ENCODE measurements around the gene EPB41.
A peak's percentile ranks its signal among the peaks of the same experiment; 100 is the strongest.
"Not testable (repeated sequence)": the region's sequence is repeated elsewhere in the genome, so short reads cannot be mapped to it uniquely, and the experiment has no call there.

The EPB41 gene

DNA sequence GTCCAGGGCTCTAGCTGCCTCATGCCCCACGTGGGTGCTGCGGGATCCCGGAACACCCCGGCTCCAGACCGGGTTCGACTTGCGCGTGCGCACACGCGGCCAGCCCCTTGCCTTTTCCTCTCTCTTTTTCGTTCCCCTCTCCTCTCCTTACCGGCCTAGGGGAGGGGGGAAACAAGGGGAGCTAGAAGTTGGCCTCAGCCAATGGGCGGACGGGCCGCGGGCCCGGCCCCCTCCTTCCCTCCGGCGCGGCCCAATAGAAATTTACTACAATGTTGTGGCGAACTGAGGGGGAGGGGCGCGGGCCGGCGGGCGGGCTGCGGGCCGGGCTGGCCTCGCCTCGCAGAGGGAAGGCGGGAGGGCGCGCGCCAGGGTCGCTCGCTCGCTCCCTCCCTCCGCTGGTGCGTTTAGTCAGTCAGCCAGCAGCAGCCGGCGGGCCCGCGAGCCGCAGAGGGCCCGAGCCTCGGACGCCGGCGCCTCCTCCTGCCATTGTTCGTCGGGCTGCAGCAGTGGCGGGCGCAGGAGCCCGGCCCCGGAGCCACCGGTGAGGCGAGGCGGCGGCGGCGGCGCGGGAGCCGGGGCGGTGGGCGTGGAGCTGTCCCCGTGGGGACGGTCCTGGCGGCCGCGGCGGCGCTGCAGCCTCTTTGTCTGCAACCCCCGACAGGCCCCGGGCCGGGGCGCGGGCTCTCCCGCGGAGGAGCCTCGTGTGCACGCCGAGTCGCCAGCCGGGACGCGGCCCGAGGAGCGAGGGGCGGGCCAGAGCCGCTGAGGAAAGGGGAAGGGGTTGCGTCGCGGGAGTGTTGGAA is at the start of gene EPB41:
TSS of gene EPB41 (plus strand) at position 342 of the 803 bp plus-strand sequence. CDS start 72,869 bp downstream, outside the sequence.
- peak; percentile 92 to 95 for DNase-seq

DNA sequence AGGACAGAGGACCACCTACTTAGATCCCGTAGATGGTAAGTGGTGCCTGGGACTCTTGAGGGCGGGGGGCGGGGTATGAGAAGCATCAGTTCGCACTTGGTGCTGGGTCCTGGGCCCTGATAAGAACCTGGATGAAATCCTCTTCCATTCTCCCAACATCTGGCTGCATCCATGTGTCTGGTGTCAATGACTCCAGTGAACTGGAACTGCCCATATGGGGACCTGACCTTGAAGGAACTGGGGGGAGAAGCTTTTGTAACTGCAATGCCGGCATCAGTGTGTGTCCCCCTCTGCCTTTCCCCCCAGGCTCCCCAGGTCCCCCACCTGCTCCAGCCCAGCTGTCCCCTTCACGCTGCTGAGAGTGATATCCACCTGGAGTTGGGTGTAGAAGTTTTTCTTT is 49.7 kb upstream of the EPB41 start:
- no peak for DNase-seq

DNA sequence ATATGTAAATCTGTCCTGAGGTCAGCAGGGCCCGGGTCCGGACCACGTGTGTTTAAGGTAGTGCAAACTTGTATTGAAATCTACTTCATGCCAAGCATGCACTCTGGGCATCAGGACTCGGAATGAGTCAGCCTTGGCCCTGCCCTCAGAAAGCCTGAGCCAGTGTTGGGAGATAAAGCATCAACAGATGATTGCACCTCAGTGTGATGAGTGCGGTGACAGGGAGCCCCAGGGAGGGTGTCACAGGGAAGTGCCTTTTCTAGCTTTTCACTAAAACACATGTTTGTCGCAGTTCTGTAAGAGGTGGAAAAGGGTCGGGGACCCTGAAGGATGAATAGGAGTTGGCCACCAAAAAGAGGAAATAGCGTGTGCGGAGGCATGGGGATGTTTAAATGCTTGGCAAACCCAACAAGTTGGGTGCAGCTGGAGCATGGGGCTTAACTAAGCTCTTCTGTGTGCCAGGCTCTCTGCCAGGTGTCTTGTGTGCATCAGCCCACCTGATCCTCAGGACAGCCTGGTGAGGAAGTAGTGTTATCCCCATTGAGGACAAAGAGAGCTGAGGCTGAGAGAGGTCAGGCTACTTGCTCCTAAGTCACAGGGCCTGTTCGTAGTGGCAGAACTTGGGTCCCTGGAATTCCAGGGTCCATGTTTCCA is 48.2 kb upstream of the EPB41 start:
- no peak for DNase-seq

DNA sequence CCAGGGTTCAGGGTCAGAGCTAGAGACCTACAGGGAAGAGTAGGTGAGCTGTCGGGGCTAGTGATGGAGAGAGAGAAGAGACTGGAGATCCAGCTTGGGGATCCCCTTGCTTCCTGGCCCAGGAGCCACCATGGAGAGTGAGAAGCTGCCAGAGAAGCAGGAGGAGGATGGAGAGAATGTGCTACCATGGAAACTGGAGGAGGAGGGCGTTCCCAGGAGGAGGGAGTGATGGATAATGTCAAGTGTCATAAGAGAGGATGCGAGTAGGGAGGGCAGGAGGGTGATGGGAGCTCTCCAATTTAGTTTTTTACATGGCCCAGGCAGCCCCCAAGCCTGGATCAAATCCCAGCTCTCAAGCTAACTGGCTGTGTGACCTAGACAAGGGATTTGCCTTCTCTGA is 46.5 kb upstream of the EPB41 start:
- no peak for DNase-seq

DNA sequence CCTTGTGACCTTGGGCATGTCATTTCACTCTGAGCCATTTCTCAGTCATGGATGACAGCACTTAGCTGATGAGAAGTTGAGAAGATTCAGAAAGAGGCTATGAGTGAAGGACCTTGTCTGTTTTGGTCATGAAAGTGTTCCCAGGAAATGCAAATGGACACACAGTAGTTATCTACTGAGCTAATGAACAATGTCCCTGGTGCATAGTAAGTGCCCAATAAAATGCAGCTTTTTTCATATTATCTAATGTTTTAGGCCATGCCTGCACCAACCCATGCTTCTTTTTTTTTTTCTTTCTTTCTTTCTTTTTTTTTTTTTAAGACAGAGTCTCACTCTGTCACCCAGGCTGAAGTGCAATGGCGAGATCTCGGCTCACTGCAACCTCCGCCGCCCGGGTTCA is 44.4 kb upstream of the EPB41 start:
- no peak for DNase-seq

DNA sequence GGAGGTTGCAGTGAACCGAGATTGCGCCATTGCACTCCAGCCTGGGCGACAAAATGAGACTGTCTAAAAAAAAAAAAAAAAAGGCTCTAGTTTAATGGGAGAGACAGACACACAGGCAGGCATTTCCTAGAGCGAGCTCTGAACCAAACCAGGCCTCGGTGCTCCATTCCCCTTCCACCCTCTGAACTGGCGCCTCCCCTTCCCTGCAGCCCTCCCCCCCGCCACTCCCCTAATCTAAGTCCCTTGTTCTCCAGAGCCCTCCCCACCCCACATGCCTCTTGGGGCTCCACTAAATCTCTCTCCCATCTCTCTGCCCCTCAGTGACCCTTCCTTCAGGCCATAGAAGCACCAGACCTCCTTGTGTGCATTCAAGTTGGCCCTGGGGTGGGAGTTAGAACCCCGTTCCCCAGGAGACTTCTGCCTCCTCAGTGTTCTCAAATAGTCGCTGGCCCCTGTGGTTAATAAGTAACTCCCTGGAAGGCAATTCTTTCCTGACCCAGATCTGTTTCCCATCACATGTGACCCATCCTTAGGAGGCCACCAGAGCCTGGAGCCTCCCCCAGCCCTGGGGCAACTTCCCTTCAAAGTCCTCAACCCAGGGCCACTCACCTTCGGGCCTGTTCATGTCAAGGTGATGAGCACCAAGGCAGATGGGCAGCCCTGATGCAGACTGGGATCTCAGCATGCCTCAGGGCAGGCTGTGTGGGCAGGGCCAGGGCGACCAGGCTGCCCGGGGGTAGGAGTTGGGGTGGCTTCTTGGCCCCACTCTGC is 42.6 kb upstream of the EPB41 start:
- no peak for DNase-seq

DNA sequence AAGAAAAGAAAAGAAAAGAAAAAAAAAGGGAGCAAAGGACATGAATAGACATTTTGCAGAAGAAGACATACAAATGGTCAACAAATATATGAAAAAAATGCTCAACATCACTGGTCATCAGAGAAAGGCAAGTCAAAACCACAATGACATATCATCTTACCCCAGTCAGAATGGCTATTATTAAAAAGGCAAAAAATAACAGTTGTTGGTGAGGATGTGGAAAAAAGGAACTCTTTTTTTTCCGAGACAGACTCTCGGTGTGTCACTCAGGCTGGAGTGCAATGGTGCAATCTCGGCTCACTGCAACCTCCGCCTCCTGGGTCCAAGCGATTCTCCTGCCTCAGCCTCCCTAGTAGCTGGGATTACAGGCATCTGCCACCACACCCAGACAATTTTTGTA is 39.2 kb upstream of the EPB41 start:
- not testable (repeated sequence) for DNase-seq

DNA sequence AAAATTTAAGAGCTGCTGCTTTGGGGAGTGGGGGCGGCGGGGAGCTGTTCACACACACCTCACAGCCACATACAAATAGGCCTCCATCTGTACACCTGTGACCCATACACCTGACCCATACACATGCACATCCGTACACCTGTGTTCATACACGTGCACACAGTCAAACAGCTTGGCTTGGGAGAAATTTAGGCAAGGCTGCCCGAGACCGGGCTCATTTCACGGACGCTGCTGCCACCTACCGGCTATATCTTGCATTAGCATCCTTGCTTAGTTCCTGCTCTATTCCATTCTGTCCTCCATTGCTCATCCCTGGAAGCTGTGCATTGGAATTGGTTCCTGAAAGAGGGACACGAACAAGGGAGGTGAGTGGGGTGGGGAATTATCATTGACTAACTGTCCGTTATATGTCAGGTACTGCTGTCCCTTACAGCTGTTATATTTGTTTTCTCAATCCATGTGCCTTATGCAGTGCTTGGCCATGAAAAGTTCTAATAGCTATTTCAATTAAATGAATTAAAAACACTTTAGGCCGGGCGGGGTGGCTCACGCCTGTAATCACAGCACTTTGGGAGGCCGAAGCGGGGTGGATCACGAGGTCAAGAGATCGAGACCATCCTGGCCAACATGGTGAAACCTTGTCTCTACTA is 37.1 kb upstream of the EPB41 start:
- peak; percentile 80 to 81 for DNase-seq

DNA sequence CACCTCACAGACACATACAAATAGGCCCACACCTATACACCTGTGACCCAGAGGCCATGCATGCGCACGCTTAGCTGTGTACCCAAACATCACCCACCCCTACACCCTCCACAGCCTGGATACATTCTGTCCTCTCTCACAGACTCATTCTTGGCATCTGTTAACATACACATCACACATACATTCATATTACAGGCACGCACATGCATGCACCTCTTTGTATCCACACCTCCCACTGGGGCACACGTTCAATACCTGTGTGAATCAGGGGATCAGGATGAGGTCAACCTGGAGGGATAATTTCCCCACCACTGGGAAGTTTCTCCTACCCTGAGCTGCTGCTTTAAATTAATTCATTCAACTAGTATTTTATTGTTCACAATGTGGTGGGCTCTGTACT is 35.6 kb upstream of the EPB41 start:
- no peak for DNase-seq

DNA sequence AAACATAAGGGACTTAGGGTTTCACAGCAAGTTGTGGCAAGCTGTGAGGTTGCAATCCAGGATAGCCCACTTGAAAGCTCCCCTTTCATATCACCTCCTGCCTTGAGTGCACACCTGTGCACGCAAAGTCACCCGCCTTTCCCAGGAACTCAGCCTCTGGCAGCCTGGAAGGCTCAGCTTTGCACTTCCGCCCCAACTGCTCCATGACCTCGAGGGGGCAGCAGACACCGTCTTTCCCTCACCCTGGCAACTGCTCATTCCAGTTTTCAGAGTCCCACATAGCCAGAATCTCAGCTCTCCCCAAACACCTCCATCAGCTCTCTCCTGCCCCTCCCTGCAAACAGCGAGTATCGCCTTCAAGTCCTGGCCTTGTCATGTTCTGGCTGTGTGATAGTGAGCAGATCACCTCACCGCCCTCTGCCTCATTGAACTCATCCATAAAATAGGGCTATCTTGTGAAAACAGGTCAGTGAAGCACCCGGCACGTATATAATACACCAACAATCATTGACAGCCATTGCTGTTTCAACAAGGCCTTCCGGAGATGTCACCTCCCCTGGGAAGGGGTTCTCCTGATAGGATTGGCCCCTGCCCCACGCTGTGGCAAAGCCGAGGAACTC is 32.2 kb upstream of the EPB41 start:
- peak; percentile 84 to 87 for DNase-seq

DNA sequence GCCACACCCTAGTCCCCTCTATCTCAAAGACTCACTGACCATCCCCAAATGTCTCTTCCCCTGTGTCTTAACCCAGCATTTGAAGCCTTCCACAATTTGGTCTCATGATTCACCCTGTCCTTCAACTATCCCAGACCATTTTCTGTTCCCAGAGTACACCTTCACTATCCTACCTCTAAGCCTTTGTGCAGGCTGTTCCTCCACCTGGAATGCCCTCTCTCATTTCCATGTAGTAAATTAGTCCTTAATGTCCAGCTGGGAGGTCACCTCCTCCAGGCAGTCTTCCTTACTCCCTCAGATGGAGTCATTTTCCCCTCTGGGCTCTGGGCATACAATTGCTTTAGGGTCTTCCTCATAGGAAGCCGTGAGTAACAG is 31.1 kb upstream of the EPB41 start:
- no peak for DNase-seq

DNA sequence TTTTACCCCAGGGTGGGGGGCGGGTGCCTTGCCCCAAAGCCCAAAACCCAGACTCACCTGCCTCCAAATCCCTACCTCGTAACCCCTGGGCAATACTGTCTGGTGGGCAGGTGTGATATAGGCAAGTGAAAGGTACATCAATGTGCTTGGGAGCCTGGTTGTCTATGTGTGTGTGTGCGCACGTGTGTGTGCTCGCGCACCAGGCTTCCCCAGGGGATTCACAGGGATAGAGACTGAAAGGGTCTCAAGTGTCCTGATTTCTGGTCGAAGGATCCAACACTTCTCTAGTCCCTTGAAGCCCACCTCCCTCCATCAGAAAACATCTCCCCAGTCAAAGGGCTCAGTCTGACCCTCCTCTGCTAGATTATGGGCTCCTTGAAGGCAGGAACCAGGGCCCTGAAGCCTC is 28.9 kb upstream of the EPB41 start:
- peak in 1 of 2 donors; percentile 29 for DNase-seq

DNA sequence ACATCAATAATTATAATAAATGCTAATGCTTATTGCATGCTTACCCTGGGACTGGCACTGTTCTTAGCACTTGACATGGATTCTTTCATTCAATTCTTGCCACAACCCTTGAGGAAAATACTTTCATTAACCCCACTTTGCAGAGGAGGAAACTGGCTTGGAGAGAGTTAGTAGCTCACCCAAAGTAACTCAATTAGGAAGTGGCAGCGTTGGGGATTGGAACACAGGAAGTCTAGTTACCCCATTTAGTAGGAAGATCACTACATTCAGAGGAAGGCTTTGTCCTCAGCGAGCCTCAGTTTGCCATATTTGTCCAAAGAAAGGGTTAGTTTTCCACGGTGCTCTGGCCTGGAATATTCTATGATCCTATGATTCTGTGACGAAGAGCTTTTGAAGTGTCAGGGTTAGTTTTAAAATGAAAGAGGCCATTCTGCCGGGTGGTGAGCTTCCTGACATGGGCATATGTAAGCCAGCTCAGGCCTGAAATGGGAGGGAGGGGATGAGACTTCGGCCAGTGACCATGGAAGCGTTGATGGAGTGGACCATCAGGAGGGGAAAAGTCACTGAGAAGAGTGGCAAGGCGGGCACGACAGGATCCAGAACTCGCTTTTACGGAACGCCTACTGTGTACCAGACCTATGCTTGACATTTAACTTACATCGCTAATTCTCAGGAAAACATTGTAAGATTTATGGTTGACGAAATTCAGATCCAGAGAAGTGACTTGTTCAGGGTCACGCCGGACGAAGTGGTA is 28.2 kb upstream of the EPB41 start:
- DNase-seq, result no peak

DNA sequence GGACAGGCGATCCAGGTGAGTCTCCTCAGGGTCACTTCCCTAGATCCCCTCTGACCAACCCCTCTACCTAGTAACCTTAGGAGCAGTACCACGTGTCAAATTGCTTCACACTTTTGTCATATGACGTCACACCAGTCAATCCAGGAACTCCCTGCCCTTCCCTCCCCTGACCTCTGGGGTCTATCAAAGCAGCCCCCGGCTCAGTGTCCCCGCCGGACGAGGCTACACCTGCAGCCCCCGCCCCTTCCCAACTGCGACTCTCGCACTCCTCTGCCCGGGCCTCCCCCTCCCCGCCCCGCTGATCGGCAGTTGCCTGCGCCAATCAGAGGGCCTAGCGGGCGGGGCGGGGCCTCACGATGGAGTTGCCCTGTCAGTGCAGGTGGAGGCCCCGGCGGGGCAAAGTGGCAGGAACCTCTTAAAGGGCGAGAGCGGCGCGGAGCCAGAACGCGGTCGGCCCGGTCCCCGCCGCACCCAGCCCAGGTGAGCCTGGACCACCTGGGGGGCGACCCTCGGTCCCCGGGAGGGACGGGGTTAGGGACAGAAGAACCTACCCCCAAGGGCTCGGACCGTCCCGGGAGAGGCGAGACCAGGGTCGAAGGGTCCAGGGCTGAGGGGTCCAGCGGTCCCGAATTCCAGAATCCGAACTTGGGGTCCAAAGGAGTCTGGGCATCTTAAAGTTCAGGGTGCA is 27.5 kb upstream of the EPB41 start:
- DNase-seq, result peak; percentile 92

DNA sequence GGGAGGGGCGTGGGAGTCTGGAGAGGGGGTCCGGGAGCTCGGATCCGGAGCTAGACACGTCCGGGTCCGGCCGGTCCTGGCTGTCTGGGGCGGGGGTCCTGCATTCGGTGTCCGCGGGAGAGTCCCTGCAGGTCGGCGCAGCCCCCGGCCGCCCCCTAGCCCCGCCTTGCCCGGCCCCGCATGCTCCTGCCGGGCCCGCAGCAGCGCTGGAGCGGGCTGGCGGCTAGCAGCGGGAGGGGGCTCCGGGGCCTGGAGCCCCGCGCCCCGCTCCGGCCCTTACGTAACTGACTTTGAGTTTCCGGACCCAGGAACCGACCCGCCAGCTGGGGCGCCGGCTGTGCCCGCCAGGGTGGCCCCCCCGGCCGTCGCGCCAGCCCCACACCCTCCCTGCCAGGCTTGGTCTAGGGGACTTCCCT is 26.9 kb upstream of the EPB41 start:
- peak; percentile 40 to 41 for DNase-seq

DNA sequence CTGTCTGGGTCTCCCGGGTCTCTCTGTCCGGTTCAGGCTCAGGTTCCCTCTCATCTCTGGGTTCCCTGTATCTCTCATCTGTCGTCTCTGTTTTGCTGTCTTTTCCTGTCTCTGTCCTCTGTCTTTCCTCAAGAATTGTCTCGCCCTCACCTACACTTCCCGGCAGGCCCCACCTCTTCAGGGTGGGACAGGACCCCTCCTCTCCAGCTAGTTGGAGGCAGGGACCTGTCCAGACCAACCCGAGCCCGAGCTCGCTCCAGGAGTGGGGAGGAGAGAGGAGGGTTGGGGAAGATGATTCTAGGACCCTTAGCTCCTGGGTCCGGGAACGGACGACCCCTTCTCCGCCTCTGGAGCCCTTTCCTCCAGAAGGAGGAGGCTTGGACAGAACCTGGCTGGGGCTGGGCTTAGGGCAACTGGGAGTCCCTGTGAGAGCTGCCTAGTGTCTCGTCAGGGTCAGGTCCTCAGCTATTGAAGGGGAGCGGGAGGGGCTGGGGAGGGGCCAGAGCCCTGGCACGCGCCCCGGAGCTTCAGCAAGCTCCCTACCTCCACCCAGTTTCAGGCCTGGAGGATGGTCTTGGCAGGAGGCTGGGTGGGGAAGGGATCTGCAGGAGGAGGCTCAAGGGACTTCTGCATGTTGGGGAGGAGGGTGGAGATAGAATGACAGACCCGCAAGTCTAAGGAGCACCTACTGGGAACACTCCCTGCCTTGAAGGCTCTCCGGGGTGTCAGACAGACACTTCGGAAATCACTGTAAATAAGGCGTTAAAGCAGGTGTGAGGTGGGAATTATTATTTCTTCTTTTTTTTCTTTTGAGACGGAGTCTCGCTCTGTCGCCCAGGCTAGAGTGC is 26.3 kb upstream of the EPB41 start:
- peak in 1 of 2 donors; percentile 10 for DNase-seq

DNA sequence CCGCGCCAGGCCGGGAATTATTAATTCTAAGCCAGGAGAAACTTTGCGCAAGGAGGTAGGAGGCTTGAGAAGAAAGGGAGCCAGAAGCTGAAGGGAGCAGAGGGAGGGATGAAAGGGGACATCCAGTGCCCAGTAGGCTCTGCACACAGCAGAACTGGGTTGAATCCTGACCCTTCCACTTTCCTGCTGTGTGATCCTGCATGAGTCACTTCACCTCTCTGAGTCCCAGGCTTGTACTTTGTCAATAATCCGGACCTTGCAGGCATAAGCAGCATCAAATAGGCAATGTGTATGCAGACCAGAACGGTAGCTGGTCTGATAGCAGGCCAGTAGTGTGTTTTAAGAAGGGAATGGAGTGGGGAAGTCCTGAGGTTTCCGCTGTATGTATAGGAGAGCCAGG is 25.5 kb upstream of the EPB41 start:
- DNase-seq, result no peak

DNA sequence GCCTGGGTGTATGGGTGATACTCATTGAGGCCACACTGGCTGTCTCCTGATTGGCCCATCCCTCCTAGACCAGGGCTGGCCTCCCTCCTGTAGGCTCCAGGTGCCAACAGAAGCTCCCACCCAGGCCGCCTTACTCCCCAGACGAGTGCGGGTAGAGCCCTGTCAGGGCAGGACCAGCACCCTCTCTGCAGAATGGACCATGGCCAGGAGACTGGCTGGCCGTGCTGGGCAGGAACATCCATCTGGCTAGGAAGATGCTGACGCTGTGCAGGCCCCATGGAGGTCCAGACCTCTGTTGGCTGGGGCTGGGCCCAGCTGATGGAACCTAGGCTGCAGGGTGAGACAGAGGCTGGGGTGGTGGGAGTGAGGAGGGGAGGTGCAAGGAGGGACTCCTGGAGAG is 25.0 kb upstream of the EPB41 start:
- DNase-seq, result no peak

DNA sequence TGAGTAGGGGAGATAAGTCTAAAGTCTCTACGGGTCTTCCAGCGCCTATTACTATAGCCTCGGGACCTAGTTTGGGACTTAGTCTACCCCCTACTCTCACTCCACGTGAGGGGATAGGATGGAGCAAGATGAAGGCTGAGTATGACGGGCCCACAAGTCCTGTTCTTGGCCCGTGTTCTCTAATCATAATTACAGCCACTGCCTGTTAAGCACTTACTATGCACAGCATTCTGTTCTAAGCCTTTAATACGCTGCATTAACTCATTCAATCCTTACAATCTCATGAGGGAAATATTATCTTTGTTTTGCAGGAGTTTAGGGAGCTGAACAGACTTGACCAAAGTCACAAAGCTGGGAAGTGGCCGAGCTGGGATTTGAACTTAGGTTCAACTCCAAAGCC is 23.9 kb upstream of the EPB41 start:
- no peak for DNase-seq

DNA sequence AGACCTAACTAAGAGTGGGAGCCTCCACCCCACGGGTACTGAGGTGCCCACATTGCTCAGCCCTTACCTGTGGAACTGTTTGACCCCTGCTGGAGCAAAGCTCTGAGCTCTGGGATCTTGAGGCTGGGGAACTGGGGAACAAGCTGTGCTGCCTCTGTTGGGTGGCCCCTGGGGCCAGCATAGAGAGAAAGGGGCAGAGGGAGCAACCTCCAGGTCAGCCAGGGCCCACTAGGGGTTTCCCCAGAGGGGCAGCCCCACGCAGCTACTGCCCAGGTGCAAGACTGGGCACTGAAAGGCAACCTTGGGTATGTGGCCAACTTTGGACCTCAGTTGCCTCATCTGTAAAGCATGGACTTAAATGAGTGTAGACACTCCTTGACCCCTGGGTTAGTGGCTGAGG is 23.5 kb upstream of the EPB41 start:
- DNase-seq, result no peak

All from stimulated activated CD4-positive, alpha-beta T cell treated with anti-CD3 and anti-CD28 coated beads, Interleukin-2, amount 100 ng/mL, for 24 hours (primary cell).